RKO (cell line): Measurements from ENCODE around the gene BCL2L2.

Experiments used
- DNase-seq: peaks from one replicate; pipeline ENCODE4 v3.0.0-alpha.2; 2016; ENCODE audit warnings: low spot score

BCL2L2 gene

DNA sequence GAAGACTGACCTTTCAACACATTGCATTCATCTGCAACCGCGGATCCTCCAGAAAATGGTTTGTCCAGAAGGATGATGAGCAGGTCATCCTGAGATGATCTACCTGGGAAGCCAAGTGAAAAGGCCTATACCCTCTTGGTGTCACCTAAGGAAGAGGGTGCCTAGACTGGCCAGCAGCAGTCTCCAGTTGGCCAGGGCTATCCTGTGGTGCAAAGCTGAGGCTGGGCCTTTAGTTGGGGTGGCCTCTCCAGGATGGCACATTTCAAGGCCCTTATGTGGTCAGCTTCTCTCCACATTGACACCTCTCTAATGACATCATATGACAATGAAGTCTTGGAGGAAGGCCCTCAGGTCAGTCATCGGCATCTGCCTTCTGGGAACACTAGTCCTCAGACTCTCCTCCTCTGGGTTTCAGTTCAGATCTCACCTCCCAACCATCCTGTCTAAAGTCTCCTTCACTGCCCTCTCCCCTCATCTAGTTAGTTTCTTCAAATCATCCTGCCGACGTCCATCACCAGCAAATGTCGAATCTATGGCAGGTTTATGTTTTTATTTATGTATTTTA, 49.3 kb downstream of the BCL2L2 start:
- DNase-seq: no peak

DNA sequence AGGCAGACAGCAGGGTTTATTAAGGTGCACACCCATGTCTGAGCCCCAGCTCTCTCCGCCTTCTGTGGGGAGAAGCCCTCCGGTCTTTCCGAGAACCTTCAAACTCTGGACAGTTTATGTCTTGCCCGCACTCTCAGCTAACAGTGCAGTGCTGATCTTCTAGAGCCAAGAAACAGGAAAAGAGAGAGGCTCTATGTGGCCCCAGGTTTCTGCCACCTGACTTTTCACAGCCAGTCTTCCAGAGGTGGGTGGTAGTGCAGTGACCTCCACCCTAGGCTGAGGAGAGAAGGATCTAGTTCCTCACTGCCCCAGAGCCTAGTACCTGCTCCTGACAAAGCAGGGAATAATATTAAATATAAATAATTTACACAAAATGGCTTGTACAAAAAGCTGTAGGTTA, 50.0 kb downstream of the BCL2L2 start:
- no peak for DNase-seq

DNA sequence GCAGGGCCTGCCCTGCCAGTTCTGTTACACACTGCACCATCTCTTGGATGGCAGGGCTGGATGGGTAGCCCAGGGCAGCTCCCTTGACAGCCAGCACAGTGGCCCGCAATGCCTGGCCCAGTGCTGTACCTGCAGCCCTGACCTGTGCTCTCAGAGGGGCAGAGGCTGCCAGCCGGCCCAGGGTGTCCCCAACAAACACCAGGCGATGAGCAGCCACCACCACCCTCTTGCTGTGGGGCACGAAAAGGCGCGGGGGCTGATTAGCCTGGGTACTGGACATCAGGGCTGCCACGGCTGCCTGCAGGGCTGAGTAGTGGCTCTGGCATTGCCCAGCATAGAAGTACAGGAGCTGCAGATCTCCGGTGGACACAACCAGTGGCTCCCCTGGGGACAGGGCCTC, 50.6 kb downstream of the BCL2L2 start:
- no peak for DNase-seq

DNA sequence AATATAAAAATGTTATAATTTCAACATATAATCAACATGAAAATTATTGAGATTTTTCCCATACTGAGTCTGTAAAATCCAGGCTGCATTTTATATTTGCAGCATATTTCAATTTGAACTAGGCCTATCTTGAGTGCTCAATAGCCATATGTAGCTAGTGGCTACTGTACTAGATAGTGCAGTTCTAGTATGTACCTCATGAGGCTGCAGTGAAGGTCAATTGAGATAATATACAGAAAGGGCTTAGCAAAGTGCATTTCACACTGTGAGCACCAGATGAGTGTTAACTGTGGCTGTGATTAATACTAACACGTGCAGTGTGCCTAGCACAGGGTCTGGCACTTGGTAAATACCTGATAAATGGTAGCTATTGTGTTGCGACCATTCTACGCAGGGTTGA, 51.4 kb downstream of the BCL2L2 start:
- no peak for DNase-seq

GRCh38 chr14:23358553-23359166, 52.0 kb downstream of the BCL2L2 start:
- DNase-seq: no peak

DNA sequence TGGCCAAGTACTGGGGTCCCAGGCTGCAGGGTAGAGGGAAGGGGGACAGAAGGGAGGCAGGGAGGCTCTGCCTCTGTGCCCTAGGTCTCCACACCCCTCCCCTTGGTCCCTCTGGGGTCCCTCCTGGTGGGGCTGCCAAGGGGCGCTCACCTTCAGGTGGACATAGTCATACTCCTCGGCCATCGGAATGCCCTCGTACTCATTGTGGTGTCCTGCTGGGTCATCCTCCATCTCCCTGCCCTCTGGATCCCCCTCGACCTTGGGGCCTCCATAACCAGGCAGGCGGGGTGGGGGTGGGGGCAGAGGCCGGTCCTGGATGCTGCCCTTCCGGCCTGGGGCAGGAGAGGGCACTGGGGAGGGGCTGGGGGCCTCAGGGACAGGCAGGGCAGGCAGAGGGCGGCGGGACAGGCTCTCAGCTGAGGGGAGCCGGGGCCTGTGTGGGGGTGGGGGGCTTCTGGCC, 52.6 kb downstream of the BCL2L2 start:
- no peak for DNase-seq

GRCh38 chr14:23359722-23360447, 53.3 kb downstream of the BCL2L2 start:
- DNase-seq: no peak

- no peak for DNase-seq
Observed at GRCh38 chr14:23360496-23360895, 53.9 kb downstream of the BCL2L2 start.

DNA sequence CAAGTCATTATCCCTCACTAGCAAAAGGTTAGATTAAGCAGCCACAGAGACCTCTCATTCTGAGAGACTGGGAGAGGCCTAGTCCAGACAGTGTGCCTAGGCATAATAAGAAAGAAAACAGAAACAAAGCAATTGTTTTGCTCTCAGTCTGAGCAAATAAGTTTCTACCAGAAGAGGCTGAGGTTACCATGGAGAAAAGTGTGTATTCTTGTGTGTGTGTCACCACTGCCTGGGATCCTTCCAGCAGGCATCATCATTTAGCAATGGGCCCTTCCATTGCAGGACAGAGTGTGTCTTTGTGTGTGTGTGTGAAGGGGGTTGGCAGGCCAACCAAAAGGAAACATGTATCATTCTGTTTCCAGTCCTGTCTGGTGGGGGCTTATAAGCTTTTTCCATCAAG, 54.7 kb downstream of the BCL2L2 start:
- peak; percentile 19 for DNase-seq
